GM10248 (cell line): Measurements from ENCODE around the gene CCDC97.

ENCODE experiments used
- CTCF ChIA-PET: fragments of 300-600 bp; sonication (Branson Sonifier 250); formaldehyde crosslinking; extraction: SDS; loops from one replicate; lab custom pipeline; 2021; ENCODE audit warnings: antibody characterized with exemption; lab: Yijun Ruan, JAX
- POLR2A ChIA-PET: fragments of 350-650 bp; sonication (Branson Sonifier 250); formaldehyde crosslinking; extraction: SDS; loops from one replicate; lab custom pipeline; 2020; ENCODE audit warnings: antibody characterized with exemption; lab: Yijun Ruan, JAX
- DNase-seq: peaks from one replicate; pipeline ENCODE4 v3.0.0; 2012; ENCODE audit errors: extremely low spot score
- CTCF ChIP-seq: IDR thresholded peaks from 2 replicates; pipeline ENCODE4 v1.5.1; 2012; ENCODE audit warnings: mild to moderate bottlenecking, low read depth; ENCODE audit errors: extremely low read depth, missing control alignments, control extremely low read depth

The CCDC97 gene

GRCh38 chr19:41297628-41298347 is 12.2 kb upstream of the CCDC97 start:
- peak; percentile 89 for DNase-seq
- ChIA-PET CTCF (interaction anchor here (1.0 to 11.5 kb wide), 6 partner anchors 11 to 152 kb away, joined by 3 to 124 read pairs (median 6); partner anchors contain the start of gene CCDC97), POLR2A (interaction anchor here (0.6 to 2.2 kb wide), 3 partner anchors 12 to 34 kb away, joined by 3 to 9 read pairs (median 4); partner anchors contain the start of genes CCDC97 and HNRNPUL1)
- TF ChIP-seq CTCF: peak; percentile 15

- POLR2A ChIA-PET: interaction anchor here (1.1 to 2.2 kb wide), 2 partner anchors 21 to 34 kb away, joined by 3 to 9 read pairs; partner anchors contain the start of gene HNRNPUL1
- TF ChIP-seq CTCF: no peak
- CTCF ChIA-PET: interaction anchor here (1.0 to 11.5 kb wide), 6 partner anchors 11 to 152 kb away, joined by 3 to 124 read pairs (median 6); partner anchors contain the start of gene CCDC97
- DNase-seq: no peak
Measured at GRCh38 chr19:41298348-41298964, 11.5 kb upstream of the CCDC97 start.

- no peak for TF ChIP-seq CTCF
- ChIA-PET CTCF (interaction anchor here (1.0 to 11.5 kb wide), 3 partner anchors 10 to 55 kb away, joined by 3 to 124 read pairs (median 7); partner anchors contain the start of gene CCDC97), POLR2A (no interaction called here)
- no peak for DNase-seq
Measured at GRCh38 chr19:41299046-41299754, 10.8 kb upstream of the CCDC97 start.

- CTCF ChIA-PET: interaction anchor here (2.0 to 11.5 kb wide), 2 partner anchors 9 to 19 kb away, joined by 4 to 124 read pairs; partner anchors contain the start of gene CCDC97
- POLR2A ChIA-PET: no interaction called here
- TF ChIP-seq CTCF: no peak
- DNase-seq: no peak
Measured at GRCh38 chr19:41299755-41300089, 10.2 kb upstream of the CCDC97 start.

- ChIA-PET CTCF (interaction anchor here (0.9 to 11.5 kb wide), 8 partner anchors 8 to 97 kb away, joined by 3 to 124 read pairs (median 4); partner anchors contain the start of gene CCDC97), POLR2A (interaction anchor here (2.6 kb wide), 1 partner anchor 37 kb away, joined by 11 read pairs; the partner anchor contains the start of gene HNRNPUL1)
- TF ChIP-seq CTCF: no peak
- no peak for DNase-seq
Measured at GRCh38 chr19:41300555-41300954, 9.4 kb upstream of the CCDC97 start.
